ENCODE results near the gene ZFY.

DNA sequence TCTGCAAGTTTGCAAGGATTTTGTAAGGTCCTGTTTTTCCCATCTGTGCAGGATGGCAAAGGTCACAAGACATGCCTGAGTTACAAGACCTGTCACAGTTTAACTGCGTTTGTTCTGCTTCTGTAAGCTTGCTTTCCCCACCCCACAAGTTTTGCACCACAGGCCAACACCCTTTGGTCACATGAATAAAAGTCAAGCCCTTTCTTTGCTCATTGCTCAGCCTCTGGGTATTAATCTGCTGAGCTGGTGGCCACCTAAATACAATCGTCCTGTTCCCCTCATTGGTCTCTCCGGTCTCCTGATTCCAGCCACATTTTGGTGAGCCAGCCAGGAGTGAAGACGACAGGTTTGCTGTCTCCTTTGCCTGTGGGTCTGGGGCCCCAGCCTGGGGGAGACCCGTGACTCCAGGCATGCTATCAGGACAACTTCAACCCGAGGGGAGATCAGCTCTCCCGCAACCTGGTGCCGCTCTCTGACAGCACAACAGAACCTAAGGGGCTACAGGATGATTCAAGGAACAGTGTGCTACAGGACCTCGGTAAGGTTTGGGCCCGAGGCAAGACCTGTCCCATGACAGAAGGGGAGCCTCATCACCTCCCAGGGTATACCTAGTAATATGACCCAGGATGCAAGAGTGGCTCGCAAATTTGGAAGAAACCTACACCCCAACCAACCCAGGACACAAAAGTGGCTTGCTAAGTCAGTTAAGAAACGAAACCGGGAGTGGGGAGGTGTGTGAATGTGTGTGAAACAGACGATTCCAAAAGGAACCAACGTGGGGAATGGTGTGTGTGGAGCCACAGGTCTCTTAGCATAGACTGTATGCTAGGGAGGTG lies 67.7 kb downstream of the ZFY start:
- TF ChIP-seq, protein P1, sequence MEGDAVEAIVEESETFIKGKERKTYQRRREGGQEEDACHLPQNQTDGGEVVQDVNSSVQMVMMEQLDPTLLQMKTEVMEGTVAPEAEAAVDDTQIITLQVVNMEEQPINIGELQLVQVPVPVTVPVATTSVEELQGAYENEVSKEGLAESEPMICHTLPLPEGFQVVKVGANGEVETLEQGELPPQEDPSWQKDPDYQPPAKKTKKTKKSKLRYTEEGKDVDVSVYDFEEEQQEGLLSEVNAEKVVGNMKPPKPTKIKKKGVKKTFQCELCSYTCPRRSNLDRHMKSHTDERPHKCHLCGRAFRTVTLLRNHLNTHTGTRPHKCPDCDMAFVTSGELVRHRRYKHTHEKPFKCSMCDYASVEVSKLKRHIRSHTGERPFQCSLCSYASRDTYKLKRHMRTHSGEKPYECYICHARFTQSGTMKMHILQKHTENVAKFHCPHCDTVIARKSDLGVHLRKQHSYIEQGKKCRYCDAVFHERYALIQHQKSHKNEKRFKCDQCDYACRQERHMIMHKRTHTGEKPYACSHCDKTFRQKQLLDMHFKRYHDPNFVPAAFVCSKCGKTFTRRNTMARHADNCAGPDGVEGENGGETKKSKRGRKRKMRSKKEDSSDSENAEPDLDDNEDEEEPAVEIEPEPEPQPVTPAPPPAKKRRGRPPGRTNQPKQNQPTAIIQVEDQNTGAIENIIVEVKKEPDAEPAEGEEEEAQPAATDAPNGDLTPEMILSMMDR (IDR thresholded peaks at IDR 0.05; ENCODE audit: borderline replicate concordance, extremely low read depth, low read length, poor library complexity, severe bottlenecking), result no peak
- TF ChIP-seq EZH2 (IDR thresholded peaks at IDR 0.05; ENCODE audit: borderline replicate concordance, low read depth, low read length, severe bottlenecking), result no peak

Measured in DND-41 (cell line).